Ascending aorta (tissue), 2 donors: ENCODE results near the gene DLX2. TPM values are rescaled to one million over a fixed set of nuclear protein-coding genes. Genes with fewer than 3 reads are reported as not detected.

Experiments used
- DNase-seq, 2 donors: peaks; one replicate each; pipeline ENCODE4 v3.0.0-alpha.2; 2019; ENCODE audit warnings: low spot score in 2 of 2
- H3K27ac ChIP-seq, 2 donors: fragments of 200-600 bp; sonication (generic); one replicate each; pipeline ENCODE4 v1.5.1; 2016 to 2017; ENCODE audit warnings: mild to moderate bottlenecking in 1 of 2
- H3K27me3 ChIP-seq: fragments of 200-600 bp; sonication (generic); one replicate; pipeline ENCODE4 v1.5.1; 2017
- H3K36me3 ChIP-seq, 2 donors: fragments of 200-600 bp; sonication (generic); one replicate each; pipeline ENCODE4 v1.5.1; 2016
- H3K4me1 ChIP-seq, 2 donors: fragments of 200-600 bp; sonication (generic); one replicate each; pipeline ENCODE4 v1.5.1; 2016 to 2017; ENCODE audit warnings: mild to moderate bottlenecking in 1 of 2
- H3K4me3 ChIP-seq, 2 donors: fragments of 200-600 bp; sonication (generic); one replicate each; pipeline ENCODE4 v1.5.1; 2016 to 2017; ENCODE audit warnings: mild to moderate bottlenecking in 1 of 2
- H3K9me3 ChIP-seq, 2 donors: fragments of 200-600 bp; sonication (generic); one replicate each; pipeline ENCODE4 v1.5.1; 2016
- CTCF ChIP-seq, 3 experiments: fragments of 200-600 bp in 2 of 3; fragments of 450-650 bp in 1 of 3; sonication (generic) in 2 of 3; IDR thresholded peaks; one replicate each; pipeline ENCODE4 v1.5.1; 2016 to 2019; ENCODE audit warnings: antibody characterized with exemption in 3 of 3, mild to moderate bottlenecking in 1 of 3, moderate library complexity in 1 of 3
- intact Hi-C: fragments of 100-400 bp; cut with DNase I; formaldehyde crosslinking; loops from one replicate; pipeline ENCODE4 v1.15.1; 2023
- total RNA-seq: library from RNA; depleted of rRNA; stranded (reverse); fragments of >200 nt; gene quantifications from one replicate; pipeline ENCODE4 v1.1.0, GENCODE V29; 2016

DLX2 gene
- total RNA-seq, 1 donor from 2014 or later: not detected

GRCh38 chr2:172084645-172085459 is 17.8 kb downstream of the DLX2 start:
- Histone ChIP-seq H3K9me3 (no peaks in the 10 kb centered on the region), H3K27me3 (peaks cover 67% of the 10 kb centered on the region), H3K4me3 (peak overlapping the region; percentile 64 to 72), H3K36me3 (no peaks in the 10 kb centered on the region), H3K27ac (no peak overlapping the region), H3K4me1 (peaks cover 5 to 13% of the 10 kb centered on the region in 2 donors)
- no peak for TF ChIP-seq CTCF (IDR thresholded peaks at IDR 0.05)
- DNase-seq: peak in 1 of 2 donors; percentile 43
- intact Hi-C loops: no loop called here

- DNase-seq: no peak
- H3K4me3 ChIP-seq: peak overlapping the region; percentile 64 to 72
- H3K27me3 ChIP-seq: peaks cover 63% of the 10 kb centered on the region
- H3K9me3 ChIP-seq: no peaks in the 10 kb centered on the region
- TF ChIP-seq CTCF (IDR thresholded peaks at IDR 0.05): no peak
- H3K27ac ChIP-seq: no peak overlapping the region
- H3K4me1 ChIP-seq: peaks cover 5 to 13% of the 10 kb centered on the region in 2 donors
- intact Hi-C loops: no loop called here
- H3K36me3 ChIP-seq: no peaks in the 10 kb centered on the region
These were observed 18.4 kb downstream of the DLX2 start for GRCh38 chr2:172084395-172084644.

GRCh38 chr2:172083628-172084394 is 18.9 kb downstream of the DLX2 start:
- H3K4me3 ChIP-seq: peak overlapping the region; percentile 64 to 72
- no peak for DNase-seq
- H3K27me3 ChIP-seq: peaks cover 59% of the 10 kb centered on the region
- H3K9me3 ChIP-seq: no peaks in the 10 kb centered on the region
- no peak for TF ChIP-seq CTCF (IDR thresholded peaks at IDR 0.05)
- intact Hi-C loops: no loop called here
- no peak overlapping the region for H3K27ac ChIP-seq
- H3K36me3 ChIP-seq: no peaks in the 10 kb centered on the region
- H3K4me1 ChIP-seq: peaks cover 5 to 13% of the 10 kb centered on the region in 2 donors

- no peaks in the 10 kb centered on the region for H3K9me3 ChIP-seq
- no peak for TF ChIP-seq CTCF (IDR thresholded peaks at IDR 0.05)
- no peak for DNase-seq
- peaks cover 52% of the 10 kb centered on the region for H3K27me3 ChIP-seq
- no peak overlapping the region for H3K4me3 ChIP-seq
- peaks cover 5 to 13% of the 10 kb centered on the region in 2 donors for H3K4me1 ChIP-seq
- H3K27ac ChIP-seq: no peak overlapping the region
- no peaks in the 10 kb centered on the region for H3K36me3 ChIP-seq
- intact Hi-C loops: no loop called here
These were observed 19.6 kb downstream of the DLX2 start for GRCh38 chr2:172082944-172083627.

- no peak overlapping the region for H3K4me3 ChIP-seq
- H3K4me1 ChIP-seq: peaks cover 5 to 13% of the 10 kb centered on the region in 2 donors
- H3K27ac ChIP-seq: no peak overlapping the region
- no peak for DNase-seq
- intact Hi-C loops: no loop called here
- no peak for TF ChIP-seq CTCF (IDR thresholded peaks at IDR 0.05)
- peaks cover 45% of the 10 kb centered on the region for H3K27me3 ChIP-seq
- no peaks in the 10 kb centered on the region for H3K9me3 ChIP-seq
- H3K36me3 ChIP-seq: no peaks in the 10 kb centered on the region
These were observed 20.4 kb downstream of the DLX2 start for GRCh38 chr2:172082105-172082943.
